ENCODE results near the gene OSBPL9.
"Not testable (repeated sequence)": the region's sequence is repeated elsewhere in the genome, so short reads cannot be mapped to it uniquely, and the experiment has no call there.

Gene OSBPL9

DNA sequence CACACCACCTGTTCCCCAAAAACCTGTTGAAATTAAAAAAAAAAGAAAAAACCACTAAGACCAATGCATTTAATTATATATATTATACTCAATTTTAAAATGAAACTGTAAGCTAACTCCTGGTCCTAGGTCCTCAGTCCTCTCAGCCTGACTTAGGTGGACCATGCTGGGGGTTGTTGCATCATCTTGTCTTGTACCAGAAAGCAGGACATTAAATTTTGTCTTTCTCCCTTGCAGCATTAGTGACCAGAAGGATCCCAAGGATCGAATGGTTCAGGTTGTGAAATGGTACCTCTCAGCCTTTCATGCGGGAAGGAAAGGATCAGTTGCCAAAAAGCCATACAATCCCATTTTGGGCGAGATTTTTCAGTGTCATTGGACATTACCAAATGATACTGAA, 164.0 kb downstream of the OSBPL9 start:
- no peak for DNase-seq (ENCODE audit: low read depth in 4 of 4, low spot score in 1 of 4)

DNA sequence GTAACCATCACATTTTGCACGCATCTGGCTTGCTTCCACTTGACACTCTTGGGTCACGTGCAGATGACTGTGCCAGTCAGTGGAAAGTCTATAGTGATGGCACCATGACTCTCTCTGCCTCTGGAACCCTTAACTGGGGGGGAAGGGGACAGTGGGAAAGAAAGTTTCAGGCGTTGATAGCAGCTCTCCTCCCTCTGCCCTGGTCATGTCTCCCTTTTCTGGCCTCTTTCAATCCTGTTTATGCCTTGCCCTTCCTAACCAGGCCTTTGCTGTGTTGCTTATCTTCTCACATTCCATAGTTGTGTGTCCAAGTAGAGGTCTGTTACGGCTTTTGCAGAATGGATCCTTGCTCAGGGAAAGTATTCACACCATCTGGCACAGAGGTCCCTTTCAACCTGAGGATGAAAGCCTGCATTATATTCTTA, 168.1 kb downstream of the OSBPL9 start:
- DNase-seq (ENCODE audit: low read depth in 4 of 4, low spot score in 1 of 4) = no peak

DNA sequence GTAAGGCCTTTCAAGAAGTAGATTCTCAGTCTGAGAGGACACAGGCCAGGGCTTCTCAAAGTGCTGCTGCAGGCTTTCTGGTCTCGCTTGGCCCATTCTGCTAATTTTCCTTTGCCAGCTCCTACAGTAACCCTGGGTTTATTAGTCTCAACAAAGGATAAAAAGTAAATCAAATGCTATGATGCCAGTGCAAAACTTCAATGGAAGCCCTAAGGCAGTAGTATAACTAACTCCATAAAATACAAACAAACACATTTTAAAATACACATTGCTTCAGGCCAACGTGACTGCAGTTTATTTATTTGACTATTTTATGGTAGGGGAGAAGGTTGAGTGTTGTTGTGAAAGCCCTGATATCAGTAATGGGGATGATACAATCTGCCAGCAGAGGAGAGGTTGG, 172.0 kb downstream of the OSBPL9 start:
- DNase-seq (ENCODE audit: low read depth in 4 of 4, low spot score in 1 of 4) = no peak

DNA sequence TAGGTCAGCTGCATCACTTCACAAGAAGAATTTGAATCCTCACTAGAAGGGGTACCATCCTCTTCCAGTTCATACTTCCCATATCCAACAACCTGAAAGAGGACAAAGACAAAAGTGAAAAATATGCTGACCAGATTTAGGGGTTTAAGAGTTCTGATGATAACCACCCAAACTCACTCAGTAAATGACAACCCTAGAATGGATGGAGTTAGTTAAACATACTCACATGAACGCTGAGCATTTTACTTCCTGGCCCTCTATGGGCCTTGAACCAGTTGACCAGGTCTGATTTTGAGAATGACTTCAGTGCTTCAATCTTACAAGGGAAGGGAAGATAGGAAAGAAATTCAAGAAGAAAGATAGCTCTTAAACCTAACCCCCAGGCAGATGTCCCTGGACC, 172.4 kb downstream of the OSBPL9 start:
- DNase-seq (ENCODE audit: low read depth in 4 of 4, low spot score in 1 of 4) = no peak

DNA sequence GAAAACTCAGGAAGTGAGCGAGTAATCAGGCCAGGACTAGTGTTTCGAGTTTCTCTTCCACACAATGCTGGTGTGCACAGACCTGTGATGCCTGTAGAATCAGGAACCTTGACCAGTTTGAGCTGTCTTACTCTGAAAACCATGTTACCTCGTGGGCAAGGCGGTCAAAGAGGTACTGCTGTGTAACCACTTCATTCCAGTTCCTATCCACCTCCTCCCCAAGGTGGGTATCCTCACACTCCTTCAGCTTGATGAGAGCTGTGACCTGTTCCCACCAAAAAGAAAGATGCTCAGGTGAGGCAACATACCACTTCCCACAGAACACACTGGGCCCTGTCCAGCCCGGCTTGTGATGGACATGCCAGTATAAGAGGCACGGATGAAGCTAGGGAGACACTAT, 173.5 kb downstream of the OSBPL9 start:
- DNase-seq (ENCODE audit: low read depth in 4 of 4, low spot score in 1 of 4) = no peak

DNA sequence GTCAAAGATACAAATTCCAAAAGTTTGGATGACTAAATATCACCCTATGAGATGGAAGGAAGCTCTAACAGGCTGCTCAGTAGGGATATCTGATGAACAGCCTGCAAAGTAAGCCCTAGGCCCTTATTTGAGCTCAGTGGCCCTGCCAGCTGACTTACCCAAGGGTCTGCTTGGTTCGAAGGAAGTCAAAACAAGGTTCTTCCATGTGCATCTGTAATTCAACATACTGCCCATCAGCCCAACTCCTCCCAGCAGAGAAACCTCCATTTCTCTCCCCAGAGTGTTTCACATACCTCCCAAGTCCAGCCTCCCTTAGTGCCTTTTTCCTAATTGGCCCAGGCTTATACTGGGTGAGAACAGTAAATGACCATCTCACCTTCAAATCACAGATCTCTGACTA, 175.0 kb downstream of the OSBPL9 start:
- DNase-seq (ENCODE audit: low read depth in 4 of 4, low spot score in 1 of 4) = no peak

DNA sequence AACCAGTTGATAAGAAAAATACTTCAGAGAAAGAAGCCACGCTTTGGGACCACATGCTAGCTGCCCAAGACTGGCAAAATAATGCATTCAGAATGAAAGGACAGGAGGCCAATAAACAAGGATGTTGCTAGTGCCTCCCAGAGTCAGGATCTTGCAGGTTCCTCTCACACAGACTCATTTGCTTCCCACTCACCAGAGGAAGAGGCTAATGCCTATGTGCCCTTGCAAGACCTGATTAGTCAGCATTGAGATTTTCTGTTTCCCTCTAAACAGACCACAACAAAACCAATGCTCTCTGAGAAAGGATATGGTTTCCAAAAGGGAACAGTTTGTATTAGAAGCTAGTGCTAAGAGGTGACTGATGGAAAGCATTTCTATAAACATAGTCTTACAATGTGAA, 176.0 kb downstream of the OSBPL9 start:
- no peak for DNase-seq (ENCODE audit: low read depth in 4 of 4, low spot score in 1 of 4)

DNA sequence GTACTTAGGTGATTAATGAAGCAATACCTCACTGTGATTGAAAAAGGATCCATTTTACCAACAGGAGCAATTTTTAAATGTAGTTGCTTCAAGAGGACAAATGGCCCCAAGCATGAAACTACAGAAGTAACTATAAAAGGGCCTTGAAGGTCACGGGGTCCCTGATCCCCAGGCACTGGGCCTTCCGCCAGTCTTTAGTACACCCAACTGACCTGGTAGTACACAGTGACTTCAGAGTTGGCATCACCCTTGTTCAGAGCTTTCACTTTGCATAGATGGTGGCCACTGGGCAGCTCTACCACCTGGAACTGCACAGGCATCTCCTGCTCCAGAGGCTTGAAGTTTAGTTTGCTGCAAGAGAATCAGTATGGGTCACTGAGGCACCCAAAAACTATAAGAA, 177.4 kb downstream of the OSBPL9 start:
- DNase-seq (ENCODE audit: low read depth in 4 of 4, low spot score in 1 of 4) = no peak

DNA sequence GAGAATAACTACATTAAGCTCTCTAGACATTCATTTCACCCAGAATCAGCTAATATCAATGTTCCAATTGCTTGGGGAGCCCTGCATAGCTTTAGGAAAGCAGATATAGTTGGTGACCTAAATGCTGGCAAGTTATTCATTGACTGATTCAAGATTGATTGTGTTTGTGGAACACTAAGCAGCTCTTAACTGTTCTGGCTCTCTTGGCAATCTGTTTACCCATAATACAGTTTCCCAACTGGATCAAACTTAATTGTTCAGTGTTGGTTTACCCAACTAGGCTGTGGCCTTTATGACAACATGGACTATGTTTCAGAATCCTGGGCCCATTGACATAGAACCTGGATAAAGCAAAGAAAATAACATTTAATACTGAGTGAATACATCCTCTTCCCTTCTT, 178.0 kb downstream of the OSBPL9 start:
- DNase-seq (ENCODE audit: low read depth in 4 of 4, low spot score in 1 of 4) = no peak

DNA sequence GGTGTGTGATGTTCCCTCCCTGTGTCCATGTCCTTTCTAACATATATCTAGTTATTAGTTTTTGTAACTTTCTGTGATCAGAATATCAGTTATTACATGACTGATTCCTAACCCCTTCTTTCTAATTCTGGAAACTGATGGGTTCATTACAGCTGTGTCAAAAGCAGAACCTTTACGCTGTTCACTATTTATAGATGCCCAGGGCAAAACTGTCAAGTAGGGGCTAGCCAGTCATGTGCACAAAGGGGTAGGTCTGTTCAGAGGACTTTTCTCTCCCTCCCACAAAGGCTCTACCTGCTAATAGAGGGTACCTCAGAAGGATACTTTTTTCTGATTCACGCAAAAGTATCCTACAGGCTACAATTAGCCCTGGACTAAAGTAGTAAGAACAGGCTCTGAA, 182.5 kb downstream of the OSBPL9 start:
- DNase-seq (ENCODE audit: low read depth in 4 of 4, low spot score in 1 of 4) = no peak

DNA sequence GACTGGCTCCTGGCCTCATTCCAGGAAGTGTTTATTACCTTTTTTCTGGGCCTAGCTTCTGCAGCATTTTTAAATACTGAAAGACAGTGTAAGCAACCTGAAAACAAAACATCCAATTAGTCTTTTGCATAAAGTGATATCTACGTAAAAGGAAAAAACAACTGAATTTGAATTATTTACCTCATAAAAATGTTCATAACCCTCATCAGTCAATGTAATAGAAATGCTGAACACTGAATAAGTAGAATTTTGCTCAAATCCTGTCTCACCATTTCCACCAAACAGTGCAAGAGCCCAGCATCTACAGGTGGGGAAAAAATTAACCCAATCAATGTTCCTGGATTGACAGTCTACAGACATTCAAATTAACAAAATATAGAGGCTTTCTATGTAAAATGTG, 197.6 kb downstream of the OSBPL9 start:
- DNase-seq (ENCODE audit: low read depth in 4 of 4, low spot score in 1 of 4) = no peak

DNA sequence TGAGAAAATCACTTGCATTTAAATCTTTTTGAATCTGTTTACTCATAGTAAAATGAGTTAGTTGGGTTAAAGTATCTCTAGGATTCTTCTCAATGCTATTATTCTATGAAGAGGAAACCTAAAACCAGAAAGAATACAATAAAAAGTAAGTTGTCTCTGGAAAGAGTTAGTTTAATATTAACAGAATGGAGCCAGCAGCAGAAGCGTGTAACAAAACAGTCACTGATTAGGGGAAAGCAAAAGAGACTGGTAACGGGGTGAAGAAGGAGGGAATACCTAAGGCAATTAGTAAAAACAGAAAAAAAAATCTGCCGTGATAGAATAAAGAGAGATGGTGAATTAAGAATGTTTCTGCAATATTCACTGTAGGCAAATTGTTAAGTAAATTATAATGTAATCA, 201.6 kb downstream of the OSBPL9 start:
- no peak for DNase-seq (ENCODE audit: low read depth in 4 of 4, low spot score in 1 of 4)

DNA sequence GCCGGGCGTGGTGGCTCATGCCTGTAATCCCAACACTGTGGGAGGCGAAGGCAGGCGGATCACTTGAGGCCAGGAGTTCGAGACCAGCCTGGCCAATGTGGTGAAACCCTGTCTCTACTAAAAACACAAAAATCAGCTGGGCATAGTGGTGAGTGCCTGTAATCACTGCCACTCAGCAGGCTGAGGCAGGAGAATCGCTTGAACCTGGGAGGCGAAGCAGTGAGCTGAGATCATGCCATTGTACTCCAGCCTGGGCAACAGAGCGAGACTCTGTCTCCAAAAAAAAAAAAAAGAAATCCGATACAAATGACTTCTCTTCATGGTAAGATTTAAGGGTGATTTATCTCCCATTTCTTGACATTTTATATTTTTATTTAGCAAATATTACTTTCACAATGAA, 202.1 kb downstream of the OSBPL9 start:
- DNase-seq (ENCODE audit: low read depth in 4 of 4, low spot score in 1 of 4) = not testable (repeated sequence)

DNA sequence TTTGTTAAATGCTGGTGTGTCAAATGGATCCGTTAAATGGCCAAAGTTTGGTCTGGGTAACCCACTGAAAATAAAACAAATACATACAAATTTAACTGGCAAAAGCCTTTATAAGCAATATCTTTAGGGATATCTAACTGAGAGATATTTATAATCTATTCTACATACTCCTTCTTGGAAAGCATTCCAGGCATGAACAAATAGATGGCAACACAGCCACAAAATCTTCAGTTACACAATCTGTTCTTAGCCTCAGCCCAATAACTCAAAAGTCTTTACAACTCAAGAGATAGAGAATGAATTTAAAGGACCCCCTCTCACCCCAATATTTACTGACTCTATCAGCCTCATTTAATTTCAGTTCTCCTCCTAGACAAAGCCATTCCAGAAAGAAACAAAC, 202.9 kb downstream of the OSBPL9 start:
- no peak for DNase-seq (ENCODE audit: low read depth in 4 of 4, low spot score in 1 of 4)

DNA sequence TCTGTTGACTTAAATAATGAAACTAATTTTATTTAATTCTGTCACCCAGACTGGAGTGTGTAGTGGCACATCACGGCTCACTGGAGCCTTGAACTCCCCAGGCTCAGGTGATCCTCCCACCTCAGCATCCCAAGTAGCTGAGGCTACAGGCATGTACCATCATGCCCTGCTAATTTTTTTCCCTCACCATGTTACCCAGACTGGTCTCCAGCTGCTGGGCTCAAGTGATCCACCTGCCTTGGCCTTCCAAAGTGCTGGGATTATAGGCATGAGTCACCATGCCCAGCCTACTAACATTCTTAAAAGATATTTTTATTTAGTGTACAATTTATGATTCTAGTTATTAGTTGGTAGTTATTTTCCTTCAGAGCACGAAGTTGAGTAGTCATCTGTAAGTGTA, 212.2 kb downstream of the OSBPL9 start:
- DNase-seq (ENCODE audit: low read depth in 4 of 4, low spot score in 1 of 4) = no peak

DNA sequence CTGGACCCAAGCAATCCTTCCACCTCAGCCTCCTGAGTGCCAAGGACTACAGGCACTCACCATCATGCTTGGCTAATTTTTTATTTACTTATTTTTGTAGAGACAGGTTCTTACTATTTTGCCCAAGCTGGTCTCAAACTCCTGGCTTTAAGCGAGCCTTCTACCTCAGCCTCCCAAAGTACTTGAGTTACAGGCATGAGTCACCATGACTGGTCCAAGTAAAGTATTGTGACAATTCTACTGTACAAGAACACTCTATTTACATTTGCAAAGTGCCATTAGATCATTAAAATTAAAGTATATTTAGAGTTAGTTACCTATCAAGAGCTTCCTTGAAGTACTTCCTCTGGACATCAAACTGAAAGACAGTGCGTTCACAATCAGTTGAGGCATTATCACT, 216.8 kb downstream of the OSBPL9 start:
- no peak for DNase-seq (ENCODE audit: low read depth in 4 of 4, low spot score in 1 of 4)

DNA sequence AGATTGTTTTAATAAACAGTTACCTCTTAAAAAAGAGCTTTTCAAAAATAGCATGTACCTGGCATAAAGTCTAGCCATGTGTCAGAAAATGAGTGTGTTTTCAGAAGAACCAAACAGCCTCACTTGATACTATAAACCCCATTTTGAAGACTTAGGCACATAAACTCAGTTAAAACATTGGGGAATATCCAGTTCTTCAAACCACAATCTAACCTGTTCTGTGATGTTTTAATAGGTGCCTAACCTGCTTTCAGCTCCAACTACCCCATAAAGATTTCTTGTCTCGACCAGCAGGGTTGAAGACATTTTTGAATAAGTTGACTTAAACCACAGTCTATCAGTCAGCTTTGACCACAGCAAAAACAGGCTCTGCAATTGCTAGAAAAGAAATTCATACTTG, 220.4 kb downstream of the OSBPL9 start:
- DNase-seq (ENCODE audit: low read depth in 4 of 4, low spot score in 1 of 4) = no peak

Data from stimulated activated CD4-positive, alpha-beta T cell treated with anti-CD3 and anti-CD28 coated beads, Interleukin-1b, Interleukin-23, amount 100 ng/mL, for 24 hours (primary cell).